Endodermal cell (in vitro differentiated cells): ENCODE results near the gene ZNF234. TPM values are rescaled to one million over a fixed set of nuclear protein-coding genes. Genes with fewer than 3 reads are reported as not detected.

Experiments used
- DNase-seq: peaks from one replicate; pipeline ENCODE4 v3.0.0-alpha.2; 2017
- H3K27ac ChIP-seq: 2 replicates; pipeline ENCODE4 v1.5.1; 2013; ENCODE audit warnings: mild to moderate bottlenecking, low read depth, low read length, moderate library complexity
- H3K27me3 ChIP-seq: 2 replicates; pipeline ENCODE4 v1.6.1; 2013; ENCODE audit warnings: mild to moderate bottlenecking, low read length, moderate library complexity; ENCODE audit not compliant: insufficient read depth, control insufficient read depth, poor library complexity, severe bottlenecking
- H3K36me3 ChIP-seq: 2 replicates; pipeline ENCODE4 v1.7.0; 2013; ENCODE audit warnings: mild to moderate bottlenecking, low read length, moderate library complexity; ENCODE audit not compliant: control insufficient read depth, insufficient read depth
- H3K4me1 ChIP-seq: one replicate; pipeline ENCODE4 v1.7.0; 2013; ENCODE audit warnings: low read length; ENCODE audit not compliant: control insufficient read depth, insufficient read depth
- H3K4me3 ChIP-seq: 2 replicates; pipeline ENCODE4 v1.5.1; 2013; ENCODE audit warnings: mild to moderate bottlenecking, low read length, moderate library complexity
- H3K9ac ChIP-seq: 2 replicates; pipeline ENCODE4 v1.6.1; 2013; ENCODE audit warnings: mild to moderate bottlenecking, low read length, moderate library complexity; ENCODE audit not compliant: poor library complexity, severe bottlenecking; ENCODE audit errors: extremely low read depth
- H3K9me3 ChIP-seq: 2 replicates; pipeline ENCODE4 v1.6.1; 2013; ENCODE audit warnings: mild to moderate bottlenecking, low read length, moderate library complexity; ENCODE audit not compliant: control insufficient read depth
- H3K27ac Mint-ChIP-seq: 2 replicates; pipeline ENCODE4 v1.8.0; 2020; ENCODE audit warnings: mixed read lengths
- H3K27me3 Mint-ChIP-seq: 2 replicates; pipeline ENCODE4 v1.8.0; 2021; ENCODE audit warnings: mild to moderate bottlenecking, mixed read lengths; ENCODE audit not compliant: insufficient read depth
- H3K36me3 Mint-ChIP-seq: 2 replicates; pipeline ENCODE4 v1.8.0; 2020; ENCODE audit warnings: low read depth, mixed read lengths
- H3K4me1 Mint-ChIP-seq: 2 replicates; pipeline ENCODE4 v1.8.0; 2020; ENCODE audit warnings: mixed read lengths
- H3K4me3 Mint-ChIP-seq: 2 replicates; pipeline ENCODE4 v1.8.0; 2020; ENCODE audit warnings: mild to moderate bottlenecking, moderate library complexity, mixed read lengths
- H3K9me3 Mint-ChIP-seq: 2 replicates; pipeline ENCODE4 v1.8.0; 2020; ENCODE audit warnings: mild to moderate bottlenecking, mixed read lengths
- CTCF ChIP-seq: fragments of 200-600 bp; sonication (generic); conservative IDR thresholded peaks from 2 replicates; pipeline ENCODE4 v1.5.0; 2021; ENCODE audit warnings: antibody characterized with exemption, mild to moderate bottlenecking
- WGBS, 2 experiments: methylation state at CpG; one replicate each; pipeline versions ENCODE4 v1.1.5 to v1.1.7; 2013; ENCODE audit warnings: missing lambda C conversion rate in 2 of 2, mixed read lengths in 1 of 2; ENCODE audit not compliant: insufficient coverage in 1 of 2, insufficient read length in 1 of 2; 5-methylcytosine and 5-hydroxymethylcytosine counted together
- total RNA-seq, 2 donors: library from RNA; stranded (reverse); fragmentation: NEBNext Ultra II Directional in 1 of 2; extraction: Animal tissue kit (Norgen Biotek cat#: 25700) in 1 of 2; gene quantifications; 2 replicates in 1 of 2; 3 replicates in 1 of 2; pipeline ENCODE4 v1.2.1, GENCODE V29; 2021

ZNF234 gene
- total RNA-seq, 2 donors from 2014 or later = 9.0 to 10.8 TPM

- no peaks in the 10 kb centered on the region for H3K36me3 ChIP-seq
- H3K27ac ChIP-seq = peak overlapping the region; percentile 70
- peak overlapping the region; percentile 72 for H3K9ac ChIP-seq
- peaks cover 21% of the 10 kb centered on the region for H3K9me3 ChIP-seq
- H3K27me3 ChIP-seq = peaks cover 24% of the 10 kb centered on the region
- 6 to 10% methylated on average over 18 to 26 of the region's 26 CpGs for WGBS, 2 experiments
- H3K4me1 ChIP-seq = no peaks in the 10 kb centered on the region
- peak; percentile 95 for DNase-seq
- no peak for TF ChIP-seq CTCF
- H3K9me3 Mint-ChIP-seq = peaks cover 27% of the 10 kb centered on the region
- H3K27ac Mint-ChIP-seq = peak overlapping the region; percentile 96
- peaks cover 48% of the 10 kb centered on the region for H3K27me3 Mint-ChIP-seq
- H3K36me3 Mint-ChIP-seq = peaks cover 3% of the 10 kb centered on the region
- no peaks in the 10 kb centered on the region for H3K4me1 Mint-ChIP-seq
- peak overlapping the region; percentile 84 for H3K4me3 Mint-ChIP-seq
- H3K4me3 ChIP-seq = peak overlapping the region; percentile 99
These were observed 65.9 kb downstream of the ZNF234 start for GRCh38 chr19:44207126-44207803.

Other genes starting within 250 kb of the ZNF234 start
- gene ZNF45, start 206.3 kb upstream of the ZNF234 start, total RNA-seq = 10 to 100 TPM; 18.6 to 19.4 TPM
- gene ZNF221, start 190.3 kb upstream of the ZNF234 start, total RNA-seq = 10 to 100 TPM; 11.5 to 11.8 TPM
- 10 to 100 TPM in 1 of 2 donors, 1 to 10 TPM in 1; 9.7 to 12.7 TPM for gene ZNF155, start 157.4 kb upstream of the ZNF234 start, total RNA-seq
- gene ZNF230, start 138.6 kb upstream of the ZNF234 start, total RNA-seq = 1 to 10 TPM; 3.8 to 5.7 TPM
- gene ZNF222, start 116.2 kb upstream of the ZNF234 start, total RNA-seq = 1 to 10 TPM; 5.0 to 6.0 TPM
- 1 to 10 TPM; 9.3 TPM for gene ZNF223, start 89.5 kb upstream of the ZNF234 start, total RNA-seq
- gene ZNF284, start 69.4 kb upstream of the ZNF234 start, total RNA-seq = 1 to 10 TPM; 1.9 to 2.2 TPM
- 10 to 100 TPM; 19.7 to 22.1 TPM for gene ZNF224, start 47.2 kb upstream of the ZNF234 start, total RNA-seq
- 1 to 10 TPM; 6.4 to 7.4 TPM for gene ZNF225, start 28.2 kb upstream of the ZNF234 start, total RNA-seq
- gene ZNF226, start 23.5 kb downstream of the ZNF234 start, total RNA-seq = 10 to 100 TPM; 21.0 to 28.0 TPM
- 10 to 100 TPM; 27.6 to 27.8 TPM for gene ZNF227, start 71.0 kb downstream of the ZNF234 start, total RNA-seq
- gene ZNF233, start 118.3 kb downstream of the ZNF234 start, total RNA-seq = 1 to 10 TPM in 1 of 2 donors, under 1 TPM in 1; 0.58 to 3.0 TPM
- 10 to 100 TPM in 1 of 2 donors, 1 to 10 TPM in 1; 7.0 to 12.1 TPM for gene ZNF235, start 163.5 kb downstream of the ZNF234 start, total RNA-seq
- gene ZNF112, start 215.1 kb downstream of the ZNF234 start, total RNA-seq = 1 to 10 TPM; 5.0 to 6.1 TPM